Endothelial cell of umbilical vein (primary cell): ENCODE results near the gene ZBTB46. TPM values are rescaled to one million over a fixed set of nuclear protein-coding genes. Genes with fewer than 3 reads are reported as not detected.

Source experiments
- BruUV-seq: library from RNA; stranded (reverse); fragments of 400-500 nt; replicated peaks from 2 replicates; lab custom pipeline; 2021; lab: Mats Ljungman, UMichigan
- CTCF ChIA-PET: fragments of 300-600, 350-600 bp; sonication (Branson Sonifier 250); formaldehyde crosslinking; loops from one replicate; lab custom pipeline; 2021; ENCODE audit warnings: antibody characterized with exemption, inconsistent platforms; lab: Charles Lee
- POLR2A ChIA-PET: fragments of 300-600, 350-600 bp; sonication (Branson Sonifier 250); formaldehyde crosslinking; loops from one replicate; lab custom pipeline; 2021; ENCODE audit warnings: antibody characterized with exemption, inconsistent platforms; lab: Charles Lee
- DNase-seq: peaks from one replicate; pipeline ENCODE4 v3.0.0-alpha.2; 2011; ENCODE audit warnings: low read depth, low spot score
- FAIRE-seq: peaks from 2 replicates; lab custom pipeline; 2011; peaks lifted over from hg19 to GRCh38; lab: Jason Lieb, UNC
- H2AFZ ChIP-seq: 2 replicates; pipeline ENCODE4 v1.6.0; 2012; ENCODE audit warnings: low read depth, low read length, control low read depth, inconsistent platforms
- H3K27ac ChIP-seq: 2 replicates; pipeline ENCODE4 v1.5.1; 2011; ENCODE audit warnings: low read depth, mild to moderate bottlenecking, control low read depth, low read length, moderate library complexity; ENCODE audit not compliant: insufficient read depth
- H3K27me3 ChIP-seq, 2 experiments: 2 replicates each; pipeline versions ENCODE4 v1.6.0 to v1.6.1; 2011; ENCODE audit warnings: low read length in 2 of 2, mixed read lengths in 1 of 2; ENCODE audit not compliant: control insufficient read depth in 2 of 2, insufficient read depth in 2 of 2
- H3K36me3 ChIP-seq, 2 experiments: 2 replicates in 1 of 2; 3 replicates in 1 of 2; pipeline ENCODE4 v1.5.1; 2011; ENCODE audit warnings: low read length in 2 of 2, mild to moderate bottlenecking in 1 of 2, moderate library complexity in 1 of 2; ENCODE audit not compliant: control insufficient read depth in 2 of 2, insufficient read depth in 2 of 2; ENCODE audit errors: extremely low read depth in 1 of 2
- H3K4me1 ChIP-seq: 3 replicates; pipeline ENCODE4 v1.5.1; 2011; ENCODE audit warnings: mild to moderate bottlenecking, low read length; ENCODE audit not compliant: control insufficient read depth, insufficient read depth; ENCODE audit errors: extremely low read depth
- H3K4me2 ChIP-seq: 2 replicates; pipeline ENCODE4 v1.6.1; 2011; ENCODE audit warnings: low read length, control low read depth, mixed read lengths; ENCODE audit not compliant: insufficient read depth
- H3K4me3 ChIP-seq, 3 experiments: fragments of 200-600 bp in 1 of 3; sonication (generic), shearing (Covaris generic) in 1 of 3; replicated peaks in 1 of 3; 2 replicates each; pipeline ENCODE4 v1.5.1; 2011 to 2016; ENCODE audit warnings: control low read depth in 3 of 3, low read length in 3 of 3, mild to moderate bottlenecking in 2 of 3, inconsistent platforms in 1 of 3, low read depth in 1 of 3, moderate library complexity in 1 of 3; ENCODE audit not compliant: insufficient read depth in 1 of 3
- H3K79me2 ChIP-seq: 2 replicates; pipeline ENCODE4 v1.6.0; 2012; ENCODE audit warnings: low read length, inconsistent platforms; ENCODE audit not compliant: control insufficient read depth, insufficient read depth
- H3K9ac ChIP-seq: replicated peaks from 2 replicates; pipeline ENCODE3; 2011; ENCODE audit warnings: low read length, control low read depth; ENCODE audit not compliant: insufficient read depth; ENCODE audit errors: extremely low read depth
- H3K9me1 ChIP-seq: replicated peaks from 3 replicates; pipeline ENCODE4 v1.6.0; 2011; ENCODE audit warnings: mild to moderate bottlenecking, low read length; ENCODE audit not compliant: control insufficient read depth, insufficient read depth; ENCODE audit errors: extremely low read depth
- H3K9me3 ChIP-seq: replicated peaks from 2 replicates; pipeline ENCODE4 v1.5.1; 2012; ENCODE audit warnings: low read length, inconsistent platforms; ENCODE audit not compliant: control insufficient read depth, insufficient read depth
- H4K20me1 ChIP-seq: replicated peaks from 2 replicates; pipeline ENCODE3; 2011; ENCODE audit warnings: mild to moderate bottlenecking, low read length; ENCODE audit not compliant: control insufficient read depth, insufficient read depth; ENCODE audit errors: extremely low read depth
- GATA2 ChIP-seq: IDR thresholded peaks from 2 replicates; pipeline ENCODE4 v1.7.0; 2011; ENCODE audit warnings: low read depth, mild to moderate bottlenecking, moderate library complexity, mixed read lengths, low read length; ENCODE audit not compliant: insufficient read length, insufficient read depth
- MYC ChIP-seq: IDR thresholded peaks from one replicate; pipeline ENCODE4 v1.6.1; 2011; ENCODE audit warnings: mild to moderate bottlenecking, low read depth, low read length
- POLR2A ChIP-seq: IDR thresholded peaks from 2 replicates; pipeline ENCODE4 v1.6.1; 2012; ENCODE audit warnings: low read depth, mild to moderate bottlenecking, control low read depth, low read length
- dilution Hi-C: fragments of 300-500 bp; cut with MboI; formaldehyde crosslinking; loops from one replicate; pipeline ENCODE4 v1.15.0; 2019; ENCODE audit warnings: low sequenced_read_pairs; ENCODE audit not compliant: extremely low pct_ligation_motif_present
- intact Hi-C: fragments of 100-400 bp; cut with micrococcal nuclease; formaldehyde crosslinking; loops from one replicate; pipeline ENCODE4 v1.10.0; 2022
- polyA plus RNA-seq, 4 experiments: library from polyadenylated mRNA; depleted of rRNA in 3 of 4; stranded (reverse) in 3 of 4; unstranded in 1 of 4; fragments of >200 nt; gene quantifications; 2 replicates each; pipeline versions ENCODE4 v1.2.1 to v1.2.3, GENCODE V29; 2011 to 2012; ENCODE audit warnings: missing spikeins in 1 of 4
- total RNA-seq: library from RNA; stranded (reverse); gene quantifications from 2 replicates; pipeline ENCODE4 v1.2.3, GENCODE V29; 2021
- TF ChIP-seq, protein P1 (sequence below), 2 donors: IDR thresholded peaks; 1 replicate in 1 of 2; 2 replicates in 1 of 2; pipeline ENCODE4 v1.5.1; 2011; ENCODE audit warnings: low read length in 2 of 2, mild to moderate bottlenecking in 2 of 2, moderate library complexity in 2 of 2, control low read depth in 1 of 2, inconsistent platforms in 1 of 2, low read depth in 1 of 2; ENCODE audit not compliant: insufficient read depth in 1 of 2; ENCODE audit errors: extremely low read depth in 1 of 2

ZBTB46 gene
- total and polyA plus RNA-seq, 2 donors (not counting 3 experiments of a cell fraction or from before 2014, with no cell fraction given), result 1.3 to 7.1 TPM

DNA sequence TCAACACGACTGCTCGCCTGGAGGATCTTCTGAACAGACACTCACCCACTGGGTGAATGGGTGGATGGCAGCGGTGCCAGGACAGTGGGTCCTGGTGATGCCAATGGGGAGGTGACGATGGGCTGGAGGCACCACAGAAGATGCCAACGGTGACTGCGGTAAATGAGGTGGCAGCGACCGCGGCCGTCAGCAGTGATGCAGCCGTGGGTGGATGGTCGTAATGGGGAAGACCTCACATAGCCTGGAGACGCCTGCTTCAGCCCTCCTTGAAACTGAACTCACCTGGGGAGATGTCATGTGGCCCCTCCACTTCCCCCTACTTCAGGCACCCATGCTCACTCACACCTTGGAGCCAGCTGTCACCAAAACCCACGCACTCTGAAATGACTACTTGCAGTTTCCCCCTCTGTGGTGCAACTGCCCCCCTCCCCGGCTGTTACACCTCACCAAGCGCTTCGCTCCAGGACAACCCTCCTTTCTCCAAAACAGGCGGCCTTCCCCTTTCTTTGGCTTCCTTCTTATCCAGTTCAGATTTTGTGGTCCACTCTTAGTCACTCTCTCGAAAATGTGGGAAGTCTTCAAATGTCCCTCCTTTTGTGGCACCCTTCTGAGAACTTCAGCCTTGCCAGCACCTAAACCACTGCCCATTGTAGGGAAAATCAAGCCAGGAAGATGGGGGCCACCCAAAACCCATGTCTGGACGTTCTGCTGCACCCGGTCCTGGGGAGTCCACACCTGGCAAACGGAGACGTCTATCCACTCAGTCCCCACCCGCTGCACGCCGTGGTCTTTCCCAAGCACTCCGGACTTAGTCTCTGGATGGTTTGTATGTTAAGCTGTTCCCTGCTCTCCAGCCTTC, 19.9 kb upstream of the ZBTB46 start:
- intact Hi-C loops (no loop called here), dilution Hi-C loops (no loop called here)
- no peak overlapping the region for H3K4me3 ChIP-seq
- H3K9ac ChIP-seq, result no peak overlapping the region
- peaks cover 31% of the 10 kb centered on the region for H3K4me1 ChIP-seq
- H3K4me2 ChIP-seq, result no peak overlapping the region
- DNase-seq (no peak), FAIRE-seq (no peak)
- peaks cover 0 to 5% of the 10 kb centered on the region in 2 experiments for H3K27me3 ChIP-seq
- ChIA-PET POLR2A (no interaction called here), CTCF (interaction anchor here (1.6 kb wide), 1 partner anchor 13 kb away, joined by 4 read pairs; no protein-coding TSS in a partner anchor)
- no peak overlapping the region for H2AFZ ChIP-seq
- no peaks in the 10 kb centered on the region for H3K9me1 ChIP-seq
- no peaks in the 10 kb centered on the region for H4K20me1 ChIP-seq
- no peaks in the 10 kb centered on the region for H3K9me3 ChIP-seq
- no peak overlapping the region for H3K27ac ChIP-seq
- H3K79me2 ChIP-seq, result no peaks in the 10 kb centered on the region
- TF ChIP-seq, protein P1, sequence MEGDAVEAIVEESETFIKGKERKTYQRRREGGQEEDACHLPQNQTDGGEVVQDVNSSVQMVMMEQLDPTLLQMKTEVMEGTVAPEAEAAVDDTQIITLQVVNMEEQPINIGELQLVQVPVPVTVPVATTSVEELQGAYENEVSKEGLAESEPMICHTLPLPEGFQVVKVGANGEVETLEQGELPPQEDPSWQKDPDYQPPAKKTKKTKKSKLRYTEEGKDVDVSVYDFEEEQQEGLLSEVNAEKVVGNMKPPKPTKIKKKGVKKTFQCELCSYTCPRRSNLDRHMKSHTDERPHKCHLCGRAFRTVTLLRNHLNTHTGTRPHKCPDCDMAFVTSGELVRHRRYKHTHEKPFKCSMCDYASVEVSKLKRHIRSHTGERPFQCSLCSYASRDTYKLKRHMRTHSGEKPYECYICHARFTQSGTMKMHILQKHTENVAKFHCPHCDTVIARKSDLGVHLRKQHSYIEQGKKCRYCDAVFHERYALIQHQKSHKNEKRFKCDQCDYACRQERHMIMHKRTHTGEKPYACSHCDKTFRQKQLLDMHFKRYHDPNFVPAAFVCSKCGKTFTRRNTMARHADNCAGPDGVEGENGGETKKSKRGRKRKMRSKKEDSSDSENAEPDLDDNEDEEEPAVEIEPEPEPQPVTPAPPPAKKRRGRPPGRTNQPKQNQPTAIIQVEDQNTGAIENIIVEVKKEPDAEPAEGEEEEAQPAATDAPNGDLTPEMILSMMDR (IDR thresholded peaks at IDR 0.05; ENCODE audit: extremely low read depth in 1 of 2, insufficient read depth in 1 of 2, low read depth in 1 of 2, low read length in 2 of 2), result no peak
- TF ChIP-seq MYC (no peak), POLR2A (no peak), GATA2 (no peak)
- no TSS peak for BruUV-seq
- no peaks in the 10 kb centered on the region for H3K36me3 ChIP-seq
